Esophagus mucosa (tissue), 1 donor: ENCODE data around the gene ZBTB8OS. TPM values are rescaled to one million over a fixed set of nuclear protein-coding genes. Genes with fewer than 3 reads are reported as not detected.

Source experiments
- ATAC-seq: fragments of 200-7000 bp; cut with Tn5 transposase; one replicate; pipeline ENCODE4 v1.9.1; 2020
- total RNA-seq: library from RNA; stranded (reverse); gene quantifications from one replicate; pipeline ENCODE4 v1.2.4, GENCODE V29; 2023
- donor health status: DM: yes; HTN: yes; CAD: no.

The ZBTB8OS gene
- total RNA-seq, 1 donor from 2014 or later, result 30.6 TPM

DNA sequence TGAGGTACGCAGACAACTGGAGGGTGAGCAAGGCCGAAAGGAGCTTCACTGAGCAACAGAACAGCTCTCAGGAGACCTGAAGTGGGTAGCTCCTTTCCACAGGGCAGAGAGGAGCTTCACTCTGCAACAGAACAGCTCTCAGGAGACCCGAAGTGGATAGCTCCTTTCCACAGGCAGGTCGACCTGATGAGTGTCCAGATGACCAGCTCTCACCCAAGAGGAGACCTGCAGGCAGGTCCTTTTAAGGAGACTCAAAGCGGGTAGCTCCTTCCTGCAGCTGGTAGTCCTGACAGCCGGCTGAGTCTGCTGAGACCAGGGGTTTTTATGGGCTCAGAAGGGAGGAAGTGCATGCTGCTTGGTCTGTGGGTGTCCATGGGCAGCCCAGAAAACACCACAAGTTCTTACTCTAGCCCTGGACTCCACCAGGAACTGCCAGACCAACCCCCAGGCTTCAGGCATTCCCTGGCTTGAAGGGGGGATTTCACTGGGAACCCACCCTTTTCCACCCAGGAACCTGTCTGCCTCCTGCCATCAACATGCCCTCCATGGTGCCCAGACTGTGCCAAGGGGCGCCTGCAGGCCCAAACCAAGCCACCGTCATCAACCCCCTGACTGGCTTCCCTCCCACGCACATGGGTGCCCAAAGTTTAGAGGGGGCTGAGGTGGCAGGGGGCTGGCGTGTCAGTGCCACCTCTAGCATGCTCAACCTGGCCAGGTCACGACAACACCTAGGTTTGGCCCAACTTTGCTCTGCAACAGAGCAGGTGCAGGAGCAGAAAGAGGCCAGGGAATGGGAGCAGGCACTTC, 43.6 kb downstream of the ZBTB8OS start:
- no peak for ATAC-seq

- ATAC-seq, result no peak
Observed at GRCh38 chr1:32605711-32606424, 44.5 kb downstream of the ZBTB8OS start.

DNA sequence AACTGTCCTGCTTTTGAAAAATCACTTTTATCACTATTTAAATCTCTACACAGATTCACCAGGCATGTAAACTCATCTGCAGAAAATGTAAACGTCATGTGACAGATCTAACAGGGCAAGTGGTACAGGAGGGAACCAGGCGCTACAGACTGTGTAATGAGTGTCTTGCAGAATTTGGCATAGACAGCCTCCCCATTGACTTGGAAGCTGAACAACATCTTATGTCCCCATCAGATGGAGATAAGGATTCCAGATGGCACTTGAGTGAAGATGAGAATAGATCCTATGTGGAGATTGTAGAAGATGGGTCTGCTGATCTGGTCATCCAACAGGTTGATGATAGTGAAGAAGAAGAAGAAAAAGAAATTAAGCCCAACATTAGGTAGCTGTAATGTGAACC, 50.3 kb downstream of the ZBTB8OS start:
- no peak for ATAC-seq

DNA sequence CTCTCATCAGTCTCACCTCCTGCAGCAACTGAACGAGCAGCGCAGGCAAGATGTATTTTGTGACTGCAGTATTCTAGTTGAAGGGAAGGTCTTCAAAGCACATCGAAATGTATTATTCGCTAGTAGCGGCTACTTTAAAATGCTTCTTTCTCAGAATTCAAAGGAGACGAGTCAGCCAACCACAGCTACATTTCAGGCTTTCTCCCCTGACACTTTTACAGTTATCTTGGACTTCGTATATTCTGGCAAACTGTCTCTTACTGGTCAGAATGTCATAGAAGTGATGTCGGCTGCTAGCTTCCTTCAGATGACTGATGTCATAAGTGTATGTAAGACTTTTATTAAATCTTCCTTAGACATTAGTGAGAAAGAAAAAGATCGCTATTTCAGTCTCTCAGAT, 57.4 kb downstream of the ZBTB8OS start:
- no peak for ATAC-seq

- no peak for ATAC-seq
Observed at GRCh38 chr1:32580348-32581017, 69.9 kb downstream of the ZBTB8OS start.

Other genes with a start within 250 kb of the ZBTB8OS start
- not detected for gene ZBTB8B, start 185.5 kb downstream of the ZBTB8OS start, total RNA-seq
- 3.1 TPM for gene ZBTB8A, start 111.1 kb downstream of the ZBTB8OS start, total RNA-seq
- 95.8 TPM for gene RBBP4, start 658 bp upstream of the ZBTB8OS start, total RNA-seq
- gene SYNC, start 52.2 kb upstream of the ZBTB8OS start, total RNA-seq, result 5.0 TPM
- gene YARS1, start 166.8 kb upstream of the ZBTB8OS start, total RNA-seq, result 93.3 TPM
- 16.5 TPM for gene S100PBP, start 167.1 kb upstream of the ZBTB8OS start, total RNA-seq
- not detected for gene FNDC5, start 220.4 kb upstream of the ZBTB8OS start, total RNA-seq
- not detected for gene HPCA, start 235.9 kb upstream of the ZBTB8OS start, total RNA-seq